ENCODE data around the gene GMDS.

Gene GMDS

GRCh38 chr6:1726341-1726768 lies 519.0 kb downstream of the GMDS start:
- DNase-seq, result no peak

DNA sequence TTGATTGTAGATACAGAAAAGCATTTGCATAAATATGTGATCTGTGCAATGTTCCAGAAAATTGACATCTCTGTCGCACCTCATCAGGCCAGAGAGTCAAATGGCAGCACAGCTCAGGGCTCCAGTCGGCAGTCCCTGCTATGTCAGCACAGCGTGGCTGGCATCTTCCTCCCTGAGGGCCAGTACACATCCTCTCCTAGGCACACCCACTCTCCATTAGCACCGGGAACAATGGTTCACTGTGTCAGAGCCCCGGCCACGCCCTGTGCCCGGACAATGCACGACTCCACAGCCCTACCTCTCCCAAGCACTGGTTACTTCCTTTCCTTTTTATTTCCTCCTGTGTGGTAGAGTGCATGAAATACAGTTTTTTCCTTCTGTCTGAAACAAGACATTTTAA lies 520.8 kb downstream of the GMDS start:
- no peak for DNase-seq

DNA sequence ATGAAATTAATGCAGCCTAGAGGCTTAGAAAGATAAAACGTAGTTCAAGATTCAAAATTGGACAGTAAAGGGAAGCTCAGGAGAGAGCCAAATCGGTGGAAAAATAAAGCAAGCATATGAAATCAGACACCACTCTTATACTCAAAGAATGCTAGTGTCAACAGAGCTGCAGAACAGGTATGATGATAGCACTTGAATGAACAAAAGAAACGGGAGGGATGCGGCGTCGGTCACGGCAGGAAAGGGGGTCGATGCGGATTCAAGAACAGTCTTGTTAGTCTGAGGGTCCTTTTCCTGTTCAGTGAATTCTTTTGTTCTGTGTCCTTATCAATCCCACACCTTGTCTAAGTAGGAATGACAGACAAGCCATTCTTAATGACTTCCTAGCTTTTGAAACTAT lies 521.3 kb downstream of the GMDS start:
- DNase-seq, result no peak

GRCh38 chr6:1722801-1723200 lies 522.6 kb downstream of the GMDS start:
- no peak for DNase-seq

GRCh38 chr6:1720620-1721322 lies 524.6 kb downstream of the GMDS start:
- no peak for DNase-seq

- DNase-seq, result no peak
Measured at GRCh38 chr6:1719922-1720321, 525.5 kb downstream of the GMDS start.

- DNase-seq, result no peak
Measured at GRCh38 chr6:1716868-1717267, 528.5 kb downstream of the GMDS start.

DNA sequence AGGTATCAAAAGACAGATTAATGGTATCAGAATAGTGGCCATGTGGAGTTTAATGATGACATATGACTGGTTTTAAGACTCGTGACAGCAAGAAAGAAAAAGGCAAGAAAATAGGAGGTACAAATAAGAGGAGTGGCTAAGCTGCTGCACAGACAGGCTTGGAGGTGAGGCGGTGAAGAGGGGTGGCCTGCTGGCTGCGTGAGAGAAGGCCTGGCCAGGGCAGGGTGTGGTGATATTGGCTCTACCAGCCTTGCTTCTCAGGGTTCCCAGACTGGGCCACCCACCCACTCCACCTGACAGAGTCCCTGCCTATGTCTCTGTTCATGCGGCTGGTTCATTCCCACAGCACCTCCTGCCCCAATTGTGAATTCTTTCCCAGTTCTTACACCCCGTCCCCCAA lies 529.0 kb downstream of the GMDS start:
- DNase-seq, result no peak

DNA sequence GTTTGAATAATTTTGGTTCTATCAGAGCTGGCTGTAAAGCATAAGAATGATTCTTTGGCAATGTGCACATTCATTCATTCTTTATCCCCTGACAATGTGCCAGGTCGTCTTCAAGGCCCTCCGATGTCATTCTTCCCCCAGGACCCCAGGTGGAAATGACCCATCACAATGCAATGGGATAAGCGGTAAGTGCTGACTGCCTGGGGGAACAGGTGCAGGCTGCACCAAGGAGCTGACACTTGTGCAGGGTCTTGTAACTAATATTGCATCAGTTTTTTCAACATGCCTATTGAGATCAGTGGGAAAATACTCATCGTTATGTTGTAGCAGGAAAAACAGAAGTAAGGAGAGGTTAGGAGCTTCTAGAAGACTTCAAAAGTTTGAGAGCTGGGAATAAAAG lies 530.1 kb downstream of the GMDS start:
- DNase-seq, result no peak

- no peak for DNase-seq
Measured at GRCh38 chr6:1714654-1715053, 530.8 kb downstream of the GMDS start.

- DNase-seq, result no peak
Measured at GRCh38 chr6:1713016-1713600, 532.3 kb downstream of the GMDS start.

GRCh38 chr6:1712451-1712850 lies 533.0 kb downstream of the GMDS start:
- DNase-seq, result no peak

DNA sequence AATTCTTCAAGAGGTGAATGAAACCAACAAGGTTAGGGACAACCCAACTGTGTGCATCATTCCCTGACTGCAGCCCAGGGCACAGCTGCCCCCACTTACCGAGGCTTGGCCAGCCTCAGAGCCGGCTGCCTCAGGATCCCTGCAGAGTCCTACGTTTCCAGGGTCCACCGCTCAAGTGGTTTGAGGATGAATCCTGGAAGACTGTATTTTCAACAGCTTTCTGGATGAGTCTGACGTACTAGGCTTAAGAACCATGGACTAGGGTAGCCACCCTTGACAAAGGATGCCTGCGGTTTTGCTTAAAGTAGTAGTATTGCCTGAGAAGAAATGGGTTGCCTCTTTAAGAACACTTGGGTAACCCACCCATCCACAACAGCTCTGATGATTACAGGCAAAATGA lies 534.3 kb downstream of the GMDS start:
- no peak for DNase-seq

GRCh38 chr6:1709234-1709641 lies 536.2 kb downstream of the GMDS start:
- DNase-seq, result no peak

GRCh38 chr6:1708820-1709219 lies 536.6 kb downstream of the GMDS start:
- no peak for DNase-seq

DNA sequence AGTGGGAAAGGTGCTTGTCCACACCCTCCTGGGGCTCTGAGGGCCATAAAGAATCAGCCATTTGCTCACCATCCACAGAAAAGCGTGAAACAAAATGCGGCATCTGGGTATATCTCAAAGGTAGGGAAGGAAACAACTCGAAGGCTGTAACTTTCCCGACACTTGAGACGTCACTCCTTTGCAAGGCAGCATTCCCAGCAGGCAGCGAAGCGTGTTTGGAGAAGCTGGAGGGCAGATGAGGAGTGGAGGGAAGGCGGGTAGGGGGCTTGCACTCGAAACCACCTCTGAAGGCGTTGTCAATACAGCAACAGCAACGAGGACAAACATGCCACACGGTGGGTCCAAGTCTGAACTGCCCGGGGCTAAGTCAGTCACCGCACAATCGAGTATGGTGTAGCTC lies 537.3 kb downstream of the GMDS start:
- DNase-seq, result no peak

- DNase-seq, result no peak
Measured at GRCh38 chr6:1705630-1706029, 539.8 kb downstream of the GMDS start.

GRCh38 chr6:1705183-1705582 lies 540.2 kb downstream of the GMDS start:
- no peak for DNase-seq

DNA sequence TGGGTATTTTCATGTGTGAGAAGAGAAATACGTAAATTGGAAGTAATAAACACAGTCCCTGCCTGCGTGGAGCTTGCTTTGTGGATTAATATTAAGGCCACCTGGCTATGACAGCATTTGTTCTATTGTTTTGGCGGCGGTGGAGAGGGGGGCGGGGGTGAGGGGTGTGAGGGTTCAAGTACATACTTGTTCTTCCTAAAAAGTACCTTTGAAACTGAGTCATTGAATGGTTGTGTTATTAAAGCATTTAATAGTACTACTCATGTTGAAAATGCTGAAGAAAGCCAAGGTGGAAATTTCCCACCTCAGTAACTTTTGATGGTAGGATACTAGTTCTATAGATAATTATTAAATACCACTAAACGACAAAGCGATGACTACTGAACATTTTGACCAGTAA lies 540.7 kb downstream of the GMDS start:
- no peak for DNase-seq

- no peak for DNase-seq
Measured at GRCh38 chr6:1703923-1704322, 541.5 kb downstream of the GMDS start.

GRCh38 chr6:1703091-1703855 lies 542.1 kb downstream of the GMDS start:
- DNase-seq, result no peak

DNA sequence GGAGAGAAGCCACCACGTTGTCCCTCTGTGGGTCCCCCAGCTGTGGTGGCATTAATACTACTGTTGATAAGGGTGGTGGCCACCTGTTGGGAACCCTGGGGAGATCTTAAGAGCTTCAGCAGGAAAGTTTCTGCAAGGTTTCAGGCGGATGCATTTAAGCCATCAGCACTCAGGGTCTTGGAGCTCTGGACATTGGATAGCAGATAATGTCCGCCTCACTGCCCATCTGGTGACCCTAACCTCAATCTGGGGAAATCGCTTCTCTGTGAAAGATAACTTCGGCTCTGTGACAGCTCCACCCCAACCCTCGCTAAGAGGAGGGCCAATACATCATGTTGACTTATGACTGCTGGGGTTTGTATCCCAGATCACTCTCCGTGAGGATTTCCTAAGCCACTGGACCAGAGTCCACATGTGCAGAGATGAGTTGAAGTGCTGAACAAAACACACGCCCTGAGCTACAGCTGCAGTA lies 542.8 kb downstream of the GMDS start:
- DNase-seq, result no peak

DNA sequence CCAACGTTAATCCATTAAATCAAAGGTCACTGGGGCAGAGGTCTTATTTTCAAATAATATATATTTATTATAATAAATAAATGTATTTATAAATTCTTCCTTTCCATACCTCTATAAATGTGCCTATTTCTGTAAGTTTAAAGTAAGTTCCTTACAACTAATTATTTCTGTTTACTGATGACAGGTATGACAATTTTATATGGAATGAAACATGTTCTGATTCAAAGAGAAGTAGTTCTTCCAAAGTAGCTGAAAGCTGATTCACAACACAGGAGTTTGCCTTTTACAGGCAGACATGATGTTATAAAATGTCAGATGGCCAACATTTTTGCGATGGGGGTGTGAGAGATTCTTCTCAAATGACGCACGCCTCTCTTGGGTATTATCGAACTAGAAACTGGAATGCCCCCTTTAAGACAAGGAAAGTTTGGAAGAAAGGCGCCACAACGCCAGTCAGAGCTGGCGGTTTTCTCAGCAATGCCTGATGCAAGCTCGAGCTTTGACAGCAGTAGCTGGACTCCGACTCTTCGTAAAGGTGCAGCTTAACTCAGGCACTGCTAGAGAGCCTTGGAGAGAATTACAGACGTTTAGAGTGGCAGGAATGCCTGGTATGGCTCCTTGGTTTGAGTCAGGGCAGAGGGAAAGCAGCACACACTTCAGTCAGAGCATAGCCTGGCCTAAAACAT lies 543.6 kb downstream of the GMDS start:
- no peak for DNase-seq
